Natural killer cell (primary cell): ENCODE results near the gene PREB. TPM values are rescaled to one million over a fixed set of nuclear protein-coding genes. Genes with fewer than 3 reads are reported as not detected.
"Not testable (repeated sequence)": the region's sequence is repeated elsewhere in the genome, so short reads cannot be mapped to it uniquely, and the experiment has no call there.

Experiments used
- ATAC-seq, 3 donors: fragments of 150-1000 bp in 2 of 3; fragments of 200-7000 bp in 1 of 3; cut with Tn5 transposase; 1 replicate in 1 of 3; 2 replicates in 2 of 3; pipeline ENCODE4 v1.10.0; 2021; ENCODE audit warnings: mild to moderate bottlenecking in 2 of 3, moderate library complexity in 2 of 3
- DNase-seq, 2 donors: peaks; one replicate each; pipeline versions ENCODE4 v3.0.0 to v3.0.0-alpha.2; 2013 to 2021; ENCODE audit warnings: mixed read lengths in 1 of 2
- H3K27ac ChIP-seq: one replicate; pipeline ENCODE4 v1.5.1; 2013; ENCODE audit warnings: mild to moderate bottlenecking, low read length
- H3K27me3 ChIP-seq: one replicate; pipeline ENCODE4 v1.6.1; 2013; ENCODE audit warnings: low read length; ENCODE audit not compliant: control insufficient read depth, insufficient read depth
- H3K36me3 ChIP-seq: one replicate; pipeline ENCODE4 v1.6.1; 2013; ENCODE audit warnings: low read length; ENCODE audit not compliant: control insufficient read depth, insufficient read depth
- H3K4me1 ChIP-seq: one replicate; pipeline ENCODE4 v1.6.1; 2013; ENCODE audit warnings: low read length; ENCODE audit not compliant: control insufficient read depth, insufficient read depth
- H3K4me3 ChIP-seq: one replicate; pipeline ENCODE4 v1.5.1; 2013; ENCODE audit warnings: low read length
- H3K9me3 ChIP-seq: one replicate; pipeline ENCODE4 v1.6.1; 2013; ENCODE audit warnings: low read length; ENCODE audit not compliant: control insufficient read depth, insufficient read depth
- H3K27ac Mint-ChIP-seq, 2 donors: one replicate each; pipeline ENCODE4 v1.8.0; 2022; ENCODE audit warnings: mild to moderate bottlenecking in 2 of 2, mixed read lengths in 2 of 2, moderate library complexity in 1 of 2
- H3K27me3 Mint-ChIP-seq, 2 donors: one replicate each; pipeline ENCODE4 v1.8.0; 2022; ENCODE audit warnings: low read depth in 2 of 2, mixed read lengths in 2 of 2
- H3K36me3 Mint-ChIP-seq: one replicate; pipeline ENCODE4 v1.8.0; 2022; ENCODE audit warnings: mixed read lengths
- H3K4me1 Mint-ChIP-seq, 2 donors: one replicate each; pipeline ENCODE4 v1.8.0; 2022; ENCODE audit warnings: mixed read lengths in 2 of 2
- H3K4me3 Mint-ChIP-seq: one replicate; pipeline ENCODE4 v1.8.0; 2022; ENCODE audit warnings: mild to moderate bottlenecking, moderate library complexity, mixed read lengths
- H3K9me3 Mint-ChIP-seq, 2 donors: one replicate each; pipeline ENCODE4 v1.8.0; 2022; ENCODE audit warnings: mixed read lengths in 2 of 2
- CTCF ChIP-seq: fragments of 200-600 bp; IDR thresholded peaks from one replicate; pipeline ENCODE4 v1.8.0; 2022; ENCODE audit warnings: antibody characterized with exemption
- WGBS: methylation state at CpG from one replicate; pipeline ENCODE4 v1.1.7; 2013; ENCODE audit warnings: missing lambda C conversion rate; ENCODE audit not compliant: insufficient coverage; 5-methylcytosine and 5-hydroxymethylcytosine counted together
- intact Hi-C: fragments of 100-400 bp; cut with micrococcal nuclease; formaldehyde crosslinking; loops from one replicate; pipeline ENCODE4 v1.14.2; 2022
- total RNA-seq, 4 donors: library from RNA; stranded (reverse); fragments of 120-200 nt in 1 of 4; gene quantifications; one replicate each; pipeline versions ENCODE4 v1.2.3 to v1.2.4, GENCODE V29; 2013 to 2022

PREB gene
- total RNA-seq, 3 donors from 2014 or later (not counting 1 experiment from before 2014, with no cell fraction given): 24.6 to 41.5 (median 31.2) TPM

GRCh38 chr2:27118525-27119329 is 15.7 kb downstream of the PREB start, which contains the start of gene CGREF1:
Gene CGREF1, minus strand, starts transcription at chr2:27119128. Its CDS starts 14,762 bp downstream, at chr2:27104366.
- Mint-ChIP-seq H3K9me3 (no peaks in the 10 kb centered on the region), H3K27ac (no peak within 1 kb of the TSS), H3K4me3 (peak within 1 kb of the TSS; percentile 60), H3K36me3 (no peaks in the 10 kb centered on the region), H3K27me3 (peaks cover 13 to 29% of the 10 kb centered on the region in 2 donors), H3K4me1 (peaks cover 9 to 14% of the 10 kb centered on the region in 2 donors)
- H3K4me1 ChIP-seq: peaks cover 20% of the 10 kb centered on the region
- H3K36me3 ChIP-seq: no peaks in the 10 kb centered on the region
- DNase-seq: peak in 1 of 2 donors; percentile 34
- no peak within 1 kb of the TSS for H3K4me3 ChIP-seq
- no peak within 1 kb of the TSS for H3K27ac ChIP-seq
- intact Hi-C loops: no loop called here
- ATAC-seq: no peak
- no peaks in the 10 kb centered on the region for H3K9me3 ChIP-seq
- no peak for TF ChIP-seq CTCF
- WGBS: 4% methylated on average over 84 of the region's 84 CpGs
- H3K27me3 ChIP-seq: peaks cover 9% of the 10 kb centered on the region

GRCh38 chr2:27117995-27118524 is 16.4 kb downstream of the PREB start:
- intact Hi-C loops: no loop called here
- Mint-ChIP-seq H3K9me3 (no peaks in the 10 kb centered on the region), H3K27ac (no peak overlapping the region), H3K27me3 (peaks cover 13 to 29% of the 10 kb centered on the region in 2 donors), H3K4me3 (no peak overlapping the region), H3K4me1 (peaks cover 6 to 10% of the 10 kb centered on the region in 2 donors), H3K36me3 (no peaks in the 10 kb centered on the region)
- Histone ChIP-seq H3K27ac (no peak overlapping the region), H3K9me3 (no peaks in the 10 kb centered on the region), H3K4me3 (no peak overlapping the region), H3K4me1 (peaks cover 15% of the 10 kb centered on the region), H3K27me3 (peaks cover 9% of the 10 kb centered on the region), H3K36me3 (no peaks in the 10 kb centered on the region)
- ATAC-seq (no peak), DNase-seq (no peak)
- 36% methylated on average over 14 of the region's 14 CpGs for WGBS
- TF ChIP-seq CTCF: no peak

- H3K9me3 Mint-ChIP-seq: no peaks in the 10 kb centered on the region
- H3K4me1 Mint-ChIP-seq: no peaks in the 10 kb centered on the region
- WGBS: 76% methylated on average over 2 of the region's 2 CpGs
- DNase-seq: no peak
- peaks cover 13 to 31% of the 10 kb centered on the region in 2 donors for H3K27me3 Mint-ChIP-seq
- intact Hi-C loops: no loop called here
- H3K4me3 Mint-ChIP-seq: no peak overlapping the region
- no peaks in the 10 kb centered on the region for H3K36me3 Mint-ChIP-seq
- H3K9me3 ChIP-seq: no peaks in the 10 kb centered on the region
- H3K27me3 ChIP-seq: peaks cover 9% of the 10 kb centered on the region
- H3K4me1 ChIP-seq: peaks cover 9% of the 10 kb centered on the region
- TF ChIP-seq CTCF: no peak
- ATAC-seq: no peak
- no peak overlapping the region for H3K4me3 ChIP-seq
- no peak overlapping the region for H3K27ac ChIP-seq
- no peak overlapping the region for H3K27ac Mint-ChIP-seq
- H3K36me3 ChIP-seq: no peaks in the 10 kb centered on the region
Measured at GRCh38 chr2:27115519-27115918, 18.9 kb downstream of the PREB start.

DNA sequence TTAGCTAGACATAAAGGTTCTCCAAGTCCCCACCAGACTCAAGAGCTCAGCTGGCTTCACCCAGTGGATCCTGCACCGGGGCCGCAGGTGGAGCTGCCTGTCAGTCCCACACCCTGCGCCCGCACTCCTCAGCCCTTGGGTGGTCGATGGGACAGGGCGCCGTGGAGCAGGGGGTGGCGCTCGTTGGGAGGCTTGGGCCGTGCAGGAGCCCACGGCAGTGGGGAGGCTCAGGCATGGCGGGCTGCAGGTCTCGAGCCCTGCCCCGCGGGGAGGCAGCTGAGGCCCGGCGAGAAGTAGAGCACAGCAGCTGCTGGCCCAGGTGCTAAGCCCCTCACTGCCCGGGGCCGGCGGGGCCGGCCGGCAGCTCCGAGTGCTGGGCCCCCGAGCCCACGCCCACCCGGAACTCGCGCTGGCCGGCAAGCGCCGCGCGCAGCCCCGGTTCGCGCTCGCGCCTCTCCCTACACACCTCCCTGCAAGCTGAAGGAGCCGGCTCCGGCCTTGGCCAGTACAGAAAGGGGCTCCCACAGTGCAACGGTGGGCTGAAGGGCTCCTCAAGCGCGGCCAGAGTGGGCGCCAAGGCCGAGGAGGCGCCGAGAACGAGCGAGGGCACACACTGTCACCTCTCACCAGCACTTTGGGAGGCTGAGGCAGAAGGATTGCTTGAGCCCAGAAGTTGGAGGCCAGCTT is 22.9 kb downstream of the PREB start:
- H3K9me3 ChIP-seq, H3K4me1 ChIP-seq, H3K27ac Mint-ChIP-seq, H3K4me1 Mint-ChIP-seq, H3K27me3 ChIP-seq, H3K36me3 ChIP-seq, H3K9me3 Mint-ChIP-seq, ATAC-seq, DNase-seq, H3K4me3 ChIP-seq, H3K36me3 Mint-ChIP-seq, intact Hi-C loops, H3K27ac ChIP-seq, H3K4me3 Mint-ChIP-seq: not testable (repeated sequence)
- 94% methylated on average over 49 of the region's 49 CpGs for WGBS
- H3K27me3 Mint-ChIP-seq: peaks cover 0 to 10% of the 10 kb centered on the region in 2 donors

GRCh38 chr2:27110603-27111352 is 23.7 kb downstream of the PREB start:
- H3K4me3 ChIP-seq, H3K27me3 ChIP-seq, H3K9me3 ChIP-seq, H3K27ac ChIP-seq, ATAC-seq, H3K4me1 Mint-ChIP-seq, H3K9me3 Mint-ChIP-seq, DNase-seq, H3K27ac Mint-ChIP-seq, intact Hi-C loops, H3K4me1 ChIP-seq, H3K4me3 Mint-ChIP-seq, H3K36me3 ChIP-seq, H3K36me3 Mint-ChIP-seq: not testable (repeated sequence)
- H3K27me3 Mint-ChIP-seq: peaks cover 0 to 10% of the 10 kb centered on the region in 2 donors
- 90% methylated on average over 23 of the region's 24 CpGs for WGBS
